Epithelial cell of proximal tubule (primary cell): Measurements from ENCODE around the gene POU5F1. TPM values are rescaled to one million over a fixed set of nuclear protein-coding genes. Genes with fewer than 3 reads are reported as not detected.

Experiments used
- DNase-seq: peaks from one replicate; pipeline ENCODE4 v3.0.0-alpha.2; 2011; ENCODE audit warnings: low read depth
- H3K4me3 ChIP-seq: 2 replicates; pipeline ENCODE4 v1.5.1; 2011; ENCODE audit warnings: low read depth, mild to moderate bottlenecking, low read length
- total RNA-seq: library from RNA; depleted of rRNA; stranded (reverse); fragments of >200 nt; gene quantifications from 2 replicates; pipeline ENCODE4 v1.2.3, GENCODE V29; 2015
- TF ChIP-seq, protein P1 (sequence below): conservative IDR thresholded peaks from 2 replicates; pipeline ENCODE4 v1.5.1; 2012; ENCODE audit warnings: low read depth, mild to moderate bottlenecking, low read length

The POU5F1 gene
- total RNA-seq, 1 donor from 2014 or later, result 5.1 TPM

- no peak for DNase-seq
- TF ChIP-seq, protein P1, sequence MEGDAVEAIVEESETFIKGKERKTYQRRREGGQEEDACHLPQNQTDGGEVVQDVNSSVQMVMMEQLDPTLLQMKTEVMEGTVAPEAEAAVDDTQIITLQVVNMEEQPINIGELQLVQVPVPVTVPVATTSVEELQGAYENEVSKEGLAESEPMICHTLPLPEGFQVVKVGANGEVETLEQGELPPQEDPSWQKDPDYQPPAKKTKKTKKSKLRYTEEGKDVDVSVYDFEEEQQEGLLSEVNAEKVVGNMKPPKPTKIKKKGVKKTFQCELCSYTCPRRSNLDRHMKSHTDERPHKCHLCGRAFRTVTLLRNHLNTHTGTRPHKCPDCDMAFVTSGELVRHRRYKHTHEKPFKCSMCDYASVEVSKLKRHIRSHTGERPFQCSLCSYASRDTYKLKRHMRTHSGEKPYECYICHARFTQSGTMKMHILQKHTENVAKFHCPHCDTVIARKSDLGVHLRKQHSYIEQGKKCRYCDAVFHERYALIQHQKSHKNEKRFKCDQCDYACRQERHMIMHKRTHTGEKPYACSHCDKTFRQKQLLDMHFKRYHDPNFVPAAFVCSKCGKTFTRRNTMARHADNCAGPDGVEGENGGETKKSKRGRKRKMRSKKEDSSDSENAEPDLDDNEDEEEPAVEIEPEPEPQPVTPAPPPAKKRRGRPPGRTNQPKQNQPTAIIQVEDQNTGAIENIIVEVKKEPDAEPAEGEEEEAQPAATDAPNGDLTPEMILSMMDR, result no peak
- H3K4me3 ChIP-seq, result no peak overlapping the region
These were observed 43.9 kb downstream of the POU5F1 start for GRCh38 chr6:31126396-31127175.

DNA sequence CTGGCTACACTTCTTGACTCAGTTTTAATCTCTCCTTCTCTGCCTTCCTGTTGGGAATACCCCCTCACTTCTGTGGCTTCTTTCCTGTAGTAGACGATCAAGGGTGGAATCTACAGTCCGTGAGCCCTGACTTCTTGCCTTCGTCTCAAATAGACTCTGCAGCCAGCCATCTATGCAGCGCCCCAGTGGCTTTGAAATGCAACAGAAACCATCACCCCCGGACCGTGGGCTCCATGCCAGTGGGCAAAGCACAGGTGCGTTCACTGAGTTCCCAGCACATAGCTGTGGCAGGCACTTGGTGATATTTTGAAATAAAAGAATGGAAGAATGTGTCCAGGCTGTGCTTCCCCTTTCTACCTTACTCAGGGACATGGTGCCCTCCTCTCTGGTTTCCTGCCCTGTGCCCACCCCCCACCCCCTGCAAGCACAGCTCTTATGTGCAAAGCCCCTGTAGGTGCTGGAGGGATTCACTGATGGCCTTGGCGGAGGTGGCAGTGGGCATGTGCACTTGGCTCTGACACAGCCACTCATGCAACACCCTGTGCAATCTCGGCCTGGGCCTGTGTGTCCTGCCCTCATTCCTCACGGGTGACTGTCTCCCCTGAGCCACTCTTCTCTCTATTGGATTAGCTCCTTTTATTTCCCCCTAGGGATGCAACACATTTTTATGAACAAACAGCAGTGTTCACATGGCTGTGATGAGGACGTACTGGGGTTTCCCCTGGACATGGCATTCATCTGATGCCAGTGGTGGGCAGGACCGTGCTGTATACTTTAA is 44.7 kb downstream of the POU5F1 start:
- no peak overlapping the region for H3K4me3 ChIP-seq
- no peak for DNase-seq
- TF ChIP-seq, protein P1, result no peak

GRCh38 chr6:31125162-31125561 is 45.3 kb downstream of the POU5F1 start:
- TF ChIP-seq, protein P1, result no peak
- DNase-seq, result no peak
- no peak overlapping the region for H3K4me3 ChIP-seq

DNA sequence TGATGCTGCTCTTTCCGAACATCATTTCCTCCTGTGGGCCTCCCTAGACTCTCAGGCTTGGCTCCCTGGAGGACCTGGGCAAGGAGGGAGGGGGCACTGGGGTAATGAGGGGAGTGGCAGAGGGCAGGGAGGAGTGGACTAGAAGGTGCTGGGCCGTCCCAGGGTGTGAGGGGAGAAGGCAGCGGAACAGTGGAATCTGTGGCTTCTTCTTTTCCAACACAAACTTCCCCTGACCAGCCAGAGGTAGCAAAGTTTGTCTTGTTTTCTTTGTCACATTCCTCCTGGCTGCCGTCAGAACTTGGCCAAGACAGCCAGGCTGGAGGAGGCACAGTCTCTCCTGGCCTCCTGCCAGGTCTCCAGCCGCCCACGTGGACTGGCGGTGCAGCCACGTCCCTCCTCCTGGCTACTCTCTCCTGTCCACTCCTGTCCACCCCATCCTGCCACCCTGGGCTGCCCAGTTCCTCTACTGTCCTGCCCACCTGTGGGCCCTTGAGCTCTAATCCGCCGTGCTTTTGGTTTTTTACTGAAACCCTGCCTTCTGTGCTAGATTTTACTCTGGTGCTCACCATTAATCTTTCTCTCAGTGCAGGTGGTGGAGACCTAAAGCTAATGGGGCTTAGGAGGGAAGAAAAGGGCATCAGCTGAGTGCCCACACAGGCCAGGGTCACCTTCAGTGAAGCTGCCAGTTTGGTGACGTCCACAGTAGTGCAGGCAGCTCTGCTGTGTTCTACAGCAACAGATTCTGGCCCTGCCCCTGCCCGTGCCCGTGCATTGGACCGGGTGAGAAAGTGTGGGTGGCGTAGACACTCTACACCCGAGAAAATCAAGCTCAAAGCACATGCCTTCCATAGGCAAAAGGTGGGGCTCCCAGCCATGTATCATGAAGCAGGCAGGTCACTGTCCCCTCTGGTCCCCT is 47.4 kb downstream of the POU5F1 start:
- no peak for DNase-seq
- TF ChIP-seq, protein P1, result no peak
- no peak overlapping the region for H3K4me3 ChIP-seq

GRCh38 chr6:31121131-31121790 is 49.2 kb downstream of the POU5F1 start:
- no peak overlapping the region for H3K4me3 ChIP-seq
- no peak for DNase-seq
- TF ChIP-seq, protein P1, result no peak
